ENCODE results near the gene ARIH2. TPM values are rescaled to one million over a fixed set of nuclear protein-coding genes. Genes with fewer than 3 reads are reported as not detected.

ARIH2 gene
- total and polyA plus RNA-seq, 7 donors, result 33.0 to 165 (median 94.9) TPM

GRCh38 chr3:49009396-49009795 is 90.8 kb downstream of the ARIH2 start:
- Histone ChIP-seq H3K27me3 (no peaks in the 10 kb centered on the region), H3K27ac (no peak overlapping the region), H3K4me3 (no peak overlapping the region), H3K4me1 (peaks cover 0 to 45% (median 31%) of the 10 kb centered on the region in 4 donors), H3K9me3 (no peaks in the 10 kb centered on the region), H3K36me3 (peaks cover 0 to 34% (median 14%) of the 10 kb centered on the region in 4 donors)
- TF ChIP-seq POLR2AphosphoS5 (IDR thresholded peaks at IDR 0.05), result no peak
- TF ChIP-seq EP300 (IDR thresholded peaks at IDR 0.05), result no peak
- no peak for TF ChIP-seq CTCF (IDR thresholded peaks at IDR 0.05)
- TF ChIP-seq POLR2A (IDR thresholded peaks at IDR 0.05), result no peak
- 82 to 85% methylated on average over 3 of the region's 3 CpGs for WGBS, 2 donors
- no peak for DNase-seq
- intact Hi-C loops (cut with DNase I), result no loop called here

GRCh38 chr3:49012441-49013017 is 93.9 kb downstream of the ARIH2 start:
- Histone ChIP-seq H3K4me1 (peaks cover 0 to 41% (median 32%) of the 10 kb centered on the region in 4 donors), H3K36me3 (peaks cover 0 to 56% (median 34%) of the 10 kb centered on the region in 4 donors)

GRCh38 chr3:49013113-49013737 is 94.6 kb downstream of the ARIH2 start:
- peaks cover 0 to 42% (median 32%) of the 10 kb centered on the region in 4 donors for H3K4me1 ChIP-seq
- no peak for TF ChIP-seq CTCF (IDR thresholded peaks at IDR 0.05)
- TF ChIP-seq POLR2A (IDR thresholded peaks at IDR 0.05), result no peak
- no peak for TF ChIP-seq EP300 (IDR thresholded peaks at IDR 0.05)
- no peak for TF ChIP-seq POLR2AphosphoS5 (IDR thresholded peaks at IDR 0.05)
- peaks cover 0 to 56% (median 34%) of the 10 kb centered on the region in 4 donors for H3K36me3 ChIP-seq
- no peak overlapping the region for H3K4me3 ChIP-seq
- no peaks in the 10 kb centered on the region for H3K9me3 ChIP-seq
- intact Hi-C loops (cut with DNase I), result no loop called here
- H3K27me3 ChIP-seq, result no peaks in the 10 kb centered on the region
- WGBS, 2 donors, result 81 to 86% methylated on average over 19 of the region's 19 CpGs
- peak overlapping the region in 1 of 4 donors; percentile 18 for H3K27ac ChIP-seq
- no peak for DNase-seq

More at GRCh38 chr3:49012441-49013017, 93.9 kb downstream of the ARIH2 start:
- TF ChIP-seq CTCF (IDR thresholded peaks at IDR 0.05), result no peak
- intact Hi-C loops (cut with DNase I), result no loop called here
- 77 to 84% methylated on average over 17 of the region's 17 CpGs for WGBS, 2 donors
- Histone ChIP-seq H3K9me3 (no peaks in the 10 kb centered on the region), H3K27ac (peak overlapping the region in 2 of 4 donors; percentile 6 to 18), H3K4me3 (no peak overlapping the region), H3K27me3 (no peaks in the 10 kb centered on the region)
- peak; percentile 73 for DNase-seq

DNA sequence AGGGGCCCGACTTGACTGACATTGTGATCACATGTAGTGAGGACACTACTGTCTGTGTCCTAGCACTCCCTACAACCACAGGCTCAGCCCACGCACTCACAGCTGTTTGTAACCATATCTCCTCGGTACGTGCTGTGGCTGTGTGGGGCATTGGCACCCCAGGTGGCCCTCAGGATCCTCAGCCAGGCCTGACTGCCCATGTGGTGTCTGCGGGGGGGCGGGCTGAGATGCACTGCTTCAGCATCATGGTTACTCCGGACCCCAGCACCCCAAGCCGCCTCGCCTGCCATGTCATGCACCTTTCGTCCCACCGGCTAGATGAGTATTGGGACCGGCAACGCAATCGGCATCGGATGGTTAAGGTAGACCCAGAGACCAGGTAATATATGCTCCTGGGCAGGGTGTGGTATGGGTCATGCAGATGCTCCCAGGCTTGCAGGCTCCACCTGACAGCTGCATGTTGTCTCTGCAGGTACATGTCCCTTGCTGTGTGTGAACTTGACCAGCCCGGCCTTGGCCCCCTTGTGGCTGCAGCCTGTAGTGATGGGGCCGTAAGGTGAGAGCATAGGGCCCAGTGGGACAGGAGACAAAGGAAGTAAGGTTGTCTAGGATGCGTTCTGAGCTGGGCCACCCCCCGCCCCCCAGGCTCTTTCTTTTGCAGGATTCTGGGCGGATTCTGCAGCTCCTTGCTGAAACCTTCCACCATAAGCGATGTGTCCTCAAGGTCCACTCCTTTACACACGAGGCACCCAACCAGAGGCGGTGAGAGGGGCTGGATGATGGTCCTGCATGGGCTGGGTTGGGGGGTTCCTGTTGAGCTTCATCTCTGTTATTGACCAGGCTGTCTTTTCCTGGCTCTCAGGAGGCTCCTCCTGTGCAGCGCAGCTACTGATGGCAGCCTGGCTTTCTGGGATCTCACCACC is 95.4 kb downstream of the ARIH2 start:
- Histone ChIP-seq H3K36me3 (peaks cover 0 to 53% (median 34%) of the 10 kb centered on the region in 4 donors), H3K4me1 (peaks cover 0 to 40% (median 29%) of the 10 kb centered on the region in 4 donors), H3K4me3 (no peak overlapping the region), H3K27me3 (no peaks in the 10 kb centered on the region), H3K9me3 (no peaks in the 10 kb centered on the region), H3K27ac (no peak overlapping the region)
- TF ChIP-seq EP300 (IDR thresholded peaks at IDR 0.05) (no peak), CTCF (IDR thresholded peaks at IDR 0.05) (peak in 3 of 4 experiments; percentile 31 to 38 (median 33)), POLR2A (IDR thresholded peaks at IDR 0.05) (no peak)
- 83 to 86% methylated on average over 24 of the region's 24 CpGs for WGBS, 2 donors
- no peak for DNase-seq
- intact Hi-C loops (cut with DNase I), result no loop called here
